HT1080 (cell line): ENCODE measurements around the gene DLG2. TPM values are rescaled to one million over a fixed set of nuclear protein-coding genes. Genes with fewer than 3 reads are reported as not detected.
"Not testable (repeated sequence)": the region's sequence is repeated elsewhere in the genome, so short reads cannot be mapped to it uniquely, and the experiment has no call there.

Experiments
- DNase-seq: peaks from one replicate; pipeline ENCODE4 v3.0.0-alpha.2; 2015; ENCODE audit warnings: low read depth
- total RNA-seq: library from RNA; depleted of rRNA; stranded (reverse); fragments of >200 nt; shearing (Covaris generic); gene quantifications from 2 replicates; pipeline ENCODE4 v1.2.3, GENCODE V29; 2014

Gene DLG2
- total RNA-seq, 1 experiment from 2014 or later, result 0.34 TPM

DNA sequence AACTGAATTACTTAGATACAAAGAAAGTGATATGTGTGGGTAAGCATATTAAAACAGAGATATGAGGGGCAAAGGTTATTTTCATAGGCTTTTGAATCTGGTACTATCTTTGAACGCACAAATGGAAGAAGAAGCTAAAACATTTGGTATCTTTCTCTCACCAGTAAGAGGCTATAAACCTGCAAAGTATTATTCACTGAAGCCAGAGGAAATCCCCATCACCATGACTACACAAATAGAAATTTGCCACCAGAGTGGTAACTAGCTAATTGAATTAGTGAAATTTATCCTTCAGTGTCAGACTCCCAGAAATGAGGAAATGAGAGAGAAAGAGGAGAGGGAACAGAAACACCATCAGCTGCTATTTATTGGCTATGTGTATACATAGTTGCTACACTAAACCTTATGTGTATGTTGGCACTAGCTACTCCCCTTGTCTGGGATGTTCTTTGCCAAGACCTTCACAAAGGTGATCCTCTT lies 503.4 kb downstream of the DLG2 start:
- DNase-seq, result no peak

DNA sequence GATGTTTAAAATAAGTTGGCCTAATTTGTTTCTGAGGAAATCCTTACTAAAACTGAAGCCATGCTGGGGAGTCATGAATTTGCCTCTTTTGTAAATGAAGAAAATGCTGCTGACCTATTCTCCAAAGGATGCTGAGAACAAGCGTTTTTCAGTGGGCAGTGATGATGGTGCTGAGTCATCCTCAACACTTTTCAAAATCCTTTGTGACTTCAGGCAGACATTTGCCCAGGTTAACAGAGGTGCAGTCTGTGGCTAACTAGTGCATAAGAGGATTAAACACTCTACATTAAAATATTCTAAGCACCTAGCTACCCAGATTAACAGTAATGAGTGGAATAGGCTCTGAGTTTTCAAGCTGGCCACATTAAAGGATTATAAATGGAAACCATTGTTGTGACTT lies 509.0 kb downstream of the DLG2 start:
- DNase-seq, result peak; percentile 30

DNA sequence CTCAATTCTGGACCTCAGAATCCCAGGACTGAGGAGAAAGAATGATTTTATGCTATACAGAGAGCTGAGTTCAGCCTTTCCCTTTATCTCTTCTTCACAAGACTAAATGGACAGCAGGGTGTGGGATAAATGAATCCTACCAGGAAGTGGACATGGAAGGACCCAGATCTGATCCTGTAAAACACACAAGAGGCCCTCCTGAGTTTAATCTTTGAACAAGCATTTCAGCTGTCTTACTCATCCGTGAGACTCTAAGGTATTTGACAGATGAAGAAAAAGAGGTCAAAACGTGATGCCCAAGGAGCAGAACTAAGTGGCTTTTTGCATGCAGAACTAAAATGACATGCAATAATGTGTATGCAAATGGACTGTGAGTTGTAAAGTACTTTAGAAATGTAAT lies 511.3 kb downstream of the DLG2 start:
- no peak for DNase-seq

DNA sequence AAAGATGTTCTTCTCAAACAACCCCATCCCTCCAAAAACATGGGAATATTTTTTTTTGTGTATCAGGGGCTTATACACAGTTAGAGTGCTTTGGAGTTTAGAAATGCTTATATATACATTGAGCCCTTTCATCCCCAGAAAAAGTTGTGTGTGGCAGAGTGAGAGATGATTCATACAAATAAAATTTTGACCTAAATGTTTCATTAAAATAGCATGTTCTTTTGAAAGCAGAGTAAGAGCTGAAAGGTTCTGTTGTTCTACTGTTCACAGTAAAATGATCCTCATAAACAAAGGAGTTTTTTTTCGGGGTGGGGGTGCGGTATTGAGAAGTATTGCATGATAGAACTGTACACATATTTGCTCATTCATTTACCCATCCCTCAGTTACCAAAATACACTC lies 512.4 kb downstream of the DLG2 start:
- DNase-seq, result peak; percentile 68

DNA sequence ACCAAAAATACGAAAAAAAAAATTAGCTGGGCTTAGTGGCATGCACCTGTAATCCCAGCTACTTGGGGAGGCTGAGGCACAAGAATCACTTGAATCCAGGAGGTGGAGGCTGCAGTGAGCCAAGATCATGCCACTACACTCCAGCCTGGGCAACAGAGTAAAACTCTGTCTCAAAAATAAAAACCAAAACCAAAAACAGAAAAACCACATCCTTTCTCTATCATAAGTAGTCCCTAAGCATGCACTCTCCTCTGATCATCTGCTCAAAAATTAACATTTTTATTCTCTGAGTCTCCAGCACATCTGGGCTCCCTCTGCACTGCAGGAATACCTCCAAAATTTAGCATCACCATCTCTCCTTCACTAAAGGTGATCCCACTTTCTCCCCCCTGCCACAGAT lies 516.9 kb downstream of the DLG2 start:
- DNase-seq, result not testable (repeated sequence)

DNA sequence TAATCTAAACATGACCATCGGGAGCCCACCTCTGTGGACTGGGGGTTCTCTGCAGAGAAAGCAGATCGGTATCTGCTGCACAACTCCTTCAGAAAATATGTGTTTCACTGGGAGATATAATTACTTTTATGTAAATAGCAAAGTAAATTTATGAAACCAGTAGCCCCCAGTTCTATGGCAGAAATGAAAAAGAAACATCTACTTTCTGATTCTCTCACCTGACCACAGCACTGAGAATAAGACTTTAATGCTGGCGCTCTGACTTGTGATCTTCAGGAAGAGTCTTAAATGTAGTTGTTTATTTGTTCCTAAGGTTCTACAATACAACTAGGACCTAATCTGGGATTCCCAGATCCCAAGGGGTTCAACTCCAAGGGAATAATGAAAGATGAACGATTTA lies 518.0 kb downstream of the DLG2 start:
- DNase-seq, result no peak

DNA sequence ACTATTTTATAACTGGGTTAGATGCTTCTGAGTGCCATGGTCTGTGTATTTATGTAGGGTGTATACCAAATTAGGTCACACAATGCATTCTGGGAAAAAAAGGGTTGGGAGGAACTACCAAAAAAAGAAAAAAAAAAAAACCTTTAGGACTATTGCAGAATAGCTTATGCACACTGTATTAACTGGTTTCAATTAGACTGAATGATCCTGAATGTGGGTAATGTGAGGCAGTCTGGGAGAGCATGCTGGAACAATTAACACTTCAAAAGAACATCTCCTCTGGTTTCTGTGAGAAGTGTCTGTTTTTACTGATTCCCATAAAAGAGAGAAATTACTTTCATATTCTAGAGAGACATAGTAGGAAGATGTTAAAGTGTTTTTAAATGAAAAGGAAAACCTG lies 521.3 kb downstream of the DLG2 start:
- DNase-seq, result no peak

DNA sequence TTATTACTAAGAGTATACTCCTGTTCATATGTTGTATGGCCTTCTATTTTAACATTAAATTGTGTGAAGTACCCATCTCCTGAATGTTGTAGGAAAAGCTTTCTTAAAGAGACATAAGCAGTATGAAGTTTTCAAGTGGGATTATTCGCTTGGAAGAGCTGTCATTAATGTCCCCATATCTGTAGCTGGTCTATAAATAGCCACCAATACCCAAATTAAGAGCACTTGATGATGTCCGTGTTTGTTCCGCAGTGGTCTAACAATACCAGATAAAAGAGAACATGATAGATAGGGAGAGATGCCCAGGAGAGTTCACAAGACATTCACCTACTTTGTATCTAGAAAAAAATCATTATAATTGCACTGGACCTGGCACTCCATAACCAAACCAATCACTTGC lies 527.6 kb downstream of the DLG2 start:
- no peak for DNase-seq

DNA sequence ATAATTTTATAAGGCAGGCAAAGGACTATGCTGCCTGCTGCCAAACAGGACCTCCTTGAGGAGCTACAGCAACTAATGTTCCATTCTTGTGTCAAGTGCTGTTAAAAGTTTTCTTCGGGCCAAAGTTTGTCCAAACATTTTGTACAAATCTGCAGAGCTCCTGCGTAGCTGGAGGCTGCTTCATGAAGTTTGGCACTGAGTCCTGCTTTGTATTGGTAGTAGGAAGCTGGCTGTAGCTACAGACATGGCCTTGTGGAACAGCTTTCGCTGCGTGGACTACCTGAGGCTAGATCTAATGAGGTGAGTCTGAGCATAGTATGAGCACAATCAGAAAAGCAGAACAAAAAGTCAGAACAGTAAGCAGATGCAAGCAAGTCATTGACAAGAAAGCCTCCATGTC lies 528.1 kb downstream of the DLG2 start:
- no peak for DNase-seq

DNA sequence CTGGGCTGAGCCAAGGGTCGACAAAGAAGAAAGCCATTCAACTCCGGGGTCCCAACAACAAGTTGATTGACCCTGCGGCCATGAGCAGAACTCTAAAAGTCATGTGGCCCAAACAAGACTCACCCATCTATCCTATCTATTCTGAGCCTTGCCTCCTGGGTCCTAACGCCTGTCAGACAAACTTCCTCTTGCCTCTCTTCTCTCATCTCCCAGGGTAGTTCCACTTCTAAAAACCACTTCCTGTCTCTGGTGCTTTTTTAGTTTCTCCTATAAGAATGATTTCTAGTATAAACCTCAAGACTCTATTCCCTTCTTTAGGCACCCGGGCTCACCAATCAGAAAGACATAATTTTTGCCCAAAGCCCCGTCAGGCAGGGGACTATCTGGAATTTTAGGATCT lies 530.2 kb downstream of the DLG2 start:
- no peak for DNase-seq

DNA sequence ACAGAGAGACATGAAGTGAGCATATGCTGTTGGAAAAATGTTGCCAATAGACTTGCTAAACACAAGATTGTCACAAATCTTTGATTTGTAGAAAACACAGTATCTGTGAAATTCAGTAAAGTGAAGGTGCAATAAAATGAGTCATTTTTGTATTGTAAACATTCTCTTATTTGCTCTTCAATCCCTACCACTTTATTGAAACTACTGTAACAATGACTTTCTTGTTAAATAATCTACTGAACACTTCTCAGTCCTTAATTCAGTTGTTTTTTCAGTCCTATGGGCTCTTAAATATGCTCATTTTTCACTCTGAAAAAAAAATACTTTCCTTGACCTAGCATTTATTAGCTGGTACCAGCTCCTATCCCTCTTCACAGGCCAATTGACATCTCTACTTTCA lies 531.9 kb downstream of the DLG2 start:
- DNase-seq, result no peak

DNA sequence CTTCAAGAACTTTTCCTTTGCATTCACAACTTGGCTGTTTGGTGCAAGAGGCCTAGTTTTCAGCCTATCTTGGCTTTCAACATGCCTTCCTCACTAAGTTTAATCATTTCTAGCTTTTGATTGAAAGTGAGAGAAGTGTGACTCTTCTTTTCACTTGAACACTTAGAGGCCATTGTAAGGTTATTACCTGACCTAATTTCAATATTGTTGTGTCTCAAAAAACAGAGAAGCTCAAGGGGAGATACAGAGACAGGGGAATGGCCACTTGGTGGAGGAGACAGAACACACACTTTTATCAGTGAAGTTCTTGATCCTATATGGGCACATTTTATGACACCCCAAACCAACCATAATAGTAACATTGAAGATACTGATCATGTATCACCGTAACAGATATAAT lies 532.3 kb downstream of the DLG2 start:
- no peak for DNase-seq

DNA sequence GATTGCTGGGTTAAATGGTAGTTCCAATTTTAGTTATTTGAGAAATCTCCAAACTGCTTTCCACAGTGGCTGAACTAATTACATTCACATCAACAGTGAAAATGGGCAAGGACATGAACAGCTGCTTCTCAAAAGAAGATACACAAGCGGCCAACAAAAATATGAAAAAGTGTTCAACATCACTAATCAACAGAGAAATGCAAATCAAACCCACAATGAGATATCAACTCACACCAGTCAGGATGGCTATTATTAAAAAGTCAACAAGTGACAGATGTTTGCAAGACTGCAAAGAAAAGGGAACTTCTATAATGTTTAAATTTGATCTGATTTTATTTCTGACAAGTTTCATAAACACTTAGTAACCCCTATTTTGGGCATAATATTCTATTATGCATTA lies 537.5 kb downstream of the DLG2 start:
- DNase-seq, result no peak

DNA sequence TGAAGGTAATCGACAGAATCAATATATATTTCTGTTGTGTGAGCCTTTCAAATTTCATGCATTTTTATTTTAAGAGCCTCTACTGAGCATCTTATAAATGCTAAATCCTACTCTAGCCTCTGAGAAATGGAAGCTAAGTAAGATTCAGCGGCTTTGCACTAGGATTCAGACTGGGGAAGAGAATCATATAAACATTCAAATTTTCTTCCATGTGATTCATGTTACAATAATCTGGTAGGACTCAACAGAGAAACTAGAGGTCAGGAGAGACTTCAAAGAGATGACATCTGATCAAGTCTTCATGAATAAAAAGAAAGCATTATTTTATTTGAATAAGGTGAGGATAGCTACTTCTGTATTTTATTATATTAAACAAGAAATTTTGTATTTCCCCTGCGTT lies 538.9 kb downstream of the DLG2 start:
- DNase-seq, result peak; percentile 4

DNA sequence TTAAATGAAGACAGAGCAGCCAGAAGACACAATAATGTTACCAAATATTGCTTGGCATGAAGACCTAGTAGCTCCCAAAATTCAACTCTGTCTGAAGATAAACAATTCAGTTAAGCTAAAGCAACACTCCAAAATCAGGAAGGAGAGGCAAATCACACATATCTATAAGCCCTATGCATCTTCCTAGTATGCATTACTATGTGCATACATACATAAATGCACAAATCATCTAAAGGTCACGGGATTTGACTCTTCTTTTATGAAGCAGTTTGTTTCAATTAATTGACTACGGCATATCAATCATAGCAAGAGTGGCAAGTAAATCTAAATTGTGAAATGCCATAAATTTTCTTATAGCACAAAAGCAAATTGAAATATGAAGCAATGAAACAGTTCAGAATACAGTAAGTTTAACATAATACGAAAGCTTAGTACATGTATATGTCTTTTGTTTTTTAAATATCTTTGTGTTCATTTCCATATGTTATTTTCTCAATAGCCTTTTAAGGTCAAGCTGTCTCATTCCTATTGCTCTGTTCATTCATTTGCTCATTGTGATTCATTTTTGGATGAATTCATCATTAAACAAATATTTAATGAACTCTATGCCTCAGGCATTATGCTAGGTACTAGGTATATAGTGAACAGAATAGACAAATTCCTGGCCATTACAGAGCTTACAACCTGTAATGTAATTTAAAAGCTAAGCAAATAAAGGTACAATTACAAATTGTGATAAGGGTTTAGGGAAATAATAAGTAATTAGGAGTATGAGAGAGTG lies 540.5 kb downstream of the DLG2 start:
- DNase-seq, result peak; percentile 4

DNA sequence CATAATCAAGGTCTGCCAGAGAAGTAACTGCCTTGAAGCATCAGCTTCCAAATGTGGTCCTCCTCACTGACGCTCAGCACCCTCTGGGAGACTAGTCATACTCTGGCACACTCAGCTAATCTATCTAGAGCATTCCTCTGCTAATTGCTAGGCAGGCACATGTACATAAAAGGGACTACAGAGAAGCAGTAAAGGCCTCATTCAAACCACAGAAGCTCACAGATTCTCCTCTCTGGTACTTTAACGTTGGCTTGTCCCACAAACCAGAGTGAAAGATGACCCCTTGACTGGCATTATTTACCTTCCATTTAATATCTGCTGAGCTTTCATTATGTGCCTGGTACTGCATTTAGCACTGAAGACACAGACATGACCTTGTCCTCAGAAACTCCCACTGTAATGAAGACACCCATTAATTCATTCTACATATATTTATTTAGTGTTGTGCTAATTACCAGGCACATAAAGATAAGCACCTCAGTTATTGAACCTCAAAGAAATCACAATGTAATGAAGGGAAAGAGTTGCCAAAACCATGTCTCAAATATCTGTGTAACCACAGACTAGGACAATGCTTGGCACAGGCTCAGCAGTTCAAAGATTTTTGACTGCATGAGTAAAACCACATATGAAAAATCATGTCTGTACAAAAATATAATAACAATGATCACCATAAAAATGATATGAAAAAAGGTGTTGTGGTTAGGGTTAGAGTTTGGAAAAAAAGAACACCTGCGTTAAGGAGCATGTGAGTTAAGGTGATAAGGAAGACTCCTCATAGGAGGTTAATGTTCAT lies 550.4 kb downstream of the DLG2 start:
- DNase-seq, result peak; percentile 24

DNA sequence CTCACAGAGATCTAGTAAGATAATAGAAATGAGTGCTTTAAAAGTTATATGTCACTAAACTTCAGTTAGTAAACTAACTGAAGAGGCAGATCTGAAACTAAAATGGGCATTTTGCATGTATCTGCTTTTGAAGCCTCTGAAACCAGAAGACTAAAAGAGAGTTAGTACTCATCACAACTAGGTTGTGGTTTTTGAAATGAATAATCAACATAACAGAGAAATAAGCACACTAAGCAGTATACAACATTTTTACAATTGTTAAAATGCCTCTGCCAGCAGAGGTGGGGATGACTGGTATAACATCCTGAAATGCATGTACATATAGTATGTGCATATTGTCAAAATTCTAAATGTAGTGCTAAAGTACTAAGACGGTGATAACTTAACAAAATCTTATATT lies 564.5 kb downstream of the DLG2 start:
- DNase-seq, result no peak

DNA sequence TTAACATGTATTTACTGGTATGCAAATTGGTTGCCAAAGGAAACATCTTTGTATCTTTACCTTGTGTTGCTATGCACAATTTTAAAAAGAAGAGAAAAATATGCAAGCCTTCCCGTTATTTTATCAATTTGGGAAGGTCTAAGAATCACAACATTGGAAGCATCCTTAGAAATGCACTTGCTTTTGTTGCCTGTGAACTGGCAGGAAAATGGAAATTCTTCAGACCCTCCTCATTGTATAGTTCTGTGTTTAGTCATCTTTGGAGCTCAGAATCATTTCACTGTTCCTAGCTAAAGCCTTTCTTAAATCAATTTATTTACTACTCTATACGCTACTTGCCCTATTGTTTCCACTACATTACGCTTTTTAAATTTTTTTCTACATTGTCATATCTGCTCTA lies 574.5 kb downstream of the DLG2 start:
- no peak for DNase-seq

DNA sequence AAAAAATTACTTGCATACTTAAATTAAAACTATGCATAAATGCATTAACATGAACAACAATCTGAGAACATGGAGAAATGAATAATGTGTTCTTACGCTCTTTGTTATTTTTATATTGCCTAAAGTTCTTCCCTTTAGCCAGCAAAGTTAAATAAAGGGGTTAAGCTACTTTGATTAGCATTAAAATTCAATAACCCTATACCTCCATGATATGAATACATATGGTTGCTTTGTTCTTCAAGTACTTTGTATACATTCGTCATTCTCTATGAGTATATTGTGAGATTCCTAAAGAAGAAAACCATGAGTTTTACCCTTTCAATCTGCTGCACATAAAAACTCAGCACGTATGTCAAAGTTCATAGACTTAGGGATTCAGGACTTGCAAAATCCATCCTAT lies 578.3 kb downstream of the DLG2 start:
- no peak for DNase-seq

DNA sequence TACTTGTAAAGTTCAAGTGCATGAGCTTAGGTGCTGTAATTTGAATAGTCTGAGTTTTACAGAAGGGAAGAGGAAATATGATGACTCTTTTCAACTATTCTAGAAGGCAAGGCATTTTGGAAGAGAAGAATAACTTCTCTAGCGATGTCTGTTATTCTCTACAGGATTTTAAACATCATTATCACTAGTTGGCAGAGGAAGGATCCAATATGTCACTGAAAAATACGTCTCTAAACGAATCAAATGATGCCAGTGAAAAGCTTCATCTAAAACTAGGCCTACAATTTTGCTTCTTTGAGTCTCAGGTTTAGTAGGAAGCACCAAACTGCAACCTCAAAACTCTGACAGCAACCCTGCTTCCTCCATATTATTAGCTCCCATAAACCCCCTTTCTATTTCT lies 581.4 kb downstream of the DLG2 start:
- DNase-seq, result no peak

DNA sequence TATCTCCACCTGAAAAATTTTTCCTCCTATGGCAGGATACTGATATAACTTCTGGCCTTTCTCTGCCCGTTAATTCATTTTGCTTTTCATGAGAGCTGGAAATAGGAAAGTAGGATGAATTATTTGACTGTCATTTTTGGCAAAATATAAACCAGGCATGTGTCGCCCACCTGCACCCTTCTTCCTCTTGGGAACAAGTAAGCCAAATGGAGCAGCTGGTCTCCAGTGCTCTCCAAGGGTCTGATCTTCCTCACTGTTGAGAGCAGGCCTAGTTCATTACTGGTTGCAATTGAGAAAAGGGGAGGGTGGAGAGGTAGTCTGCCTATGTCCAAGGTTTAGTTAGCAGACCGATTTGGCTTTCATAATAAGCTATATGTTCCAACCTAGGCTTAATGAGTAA lies 582.2 kb downstream of the DLG2 start:
- DNase-seq, result no peak

DNA sequence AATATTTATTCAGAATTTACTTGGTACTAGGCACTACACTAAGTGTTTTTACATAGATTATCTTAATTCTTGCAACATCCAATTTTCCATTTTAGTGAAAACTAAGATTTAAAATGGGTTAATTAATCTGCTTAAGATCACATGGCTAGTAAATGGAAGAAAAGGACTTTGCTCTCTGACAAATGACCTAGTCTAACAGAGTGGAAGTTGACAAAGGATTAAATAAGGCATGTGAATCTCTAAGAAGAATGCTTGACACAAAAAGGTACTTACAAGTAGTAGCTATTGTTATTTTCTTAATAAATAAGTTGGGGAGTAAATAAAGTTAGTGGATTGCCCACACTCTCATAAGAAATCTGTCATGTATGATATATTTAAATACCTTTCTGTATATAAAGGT lies 584.8 kb downstream of the DLG2 start:
- no peak for DNase-seq

DNA sequence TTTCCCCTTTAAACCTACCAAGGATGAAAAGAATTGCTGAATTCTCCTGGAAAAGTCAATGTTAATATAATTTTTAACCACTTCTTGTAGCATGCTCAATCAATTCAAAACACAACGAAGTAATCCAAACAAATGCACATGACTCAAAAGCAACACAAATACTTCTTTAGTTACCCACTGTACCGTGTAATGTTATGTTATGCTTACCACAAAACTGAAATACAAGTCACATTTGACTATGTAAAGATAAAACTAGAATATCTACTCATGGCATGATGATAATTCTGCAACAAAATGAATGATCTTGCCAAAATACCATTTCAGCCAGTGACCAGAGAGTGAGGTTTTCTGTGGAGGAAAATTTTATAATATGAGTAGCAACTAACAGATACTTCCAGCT lies 587.0 kb downstream of the DLG2 start:
- no peak for DNase-seq
